ENCODE results near the gene SIT1.
A peak's percentile ranks its signal among the peaks of the same experiment; 100 is the strongest.
"Not testable (repeated sequence)": the region's sequence is repeated elsewhere in the genome, so short reads cannot be mapped to it uniquely, and the experiment has no call there.

Gene SIT1

GRCh38 chr9:35641478-35641877 lies 9.3 kb downstream of the SIT1 start:
- Mint-ChIP-seq H3K36me3 (ENCODE audit: low read depth) (peaks cover 24% of the 10 kb centered on the region), H3K4me1 (ENCODE audit: low read depth) (peaks cover 68% of the 10 kb centered on the region)
- not testable (repeated sequence) for H3K4me3 Mint-ChIP-seq, H3K27me3 Mint-ChIP-seq, H3K9me3 Mint-ChIP-seq, H3K27ac Mint-ChIP-seq
- peak; percentile 3 for DNase-seq

GRCh38 chr9:35640431-35640830 lies 10.3 kb downstream of the SIT1 start:
- H3K4me3 Mint-ChIP-seq, H3K27me3 Mint-ChIP-seq, H3K9me3 Mint-ChIP-seq, H3K27ac Mint-ChIP-seq: not testable (repeated sequence)
- Mint-ChIP-seq H3K4me1 (ENCODE audit: low read depth) (peaks cover 70% of the 10 kb centered on the region), H3K36me3 (ENCODE audit: low read depth) (peaks cover 19% of the 10 kb centered on the region)
- peak; percentile 18 for DNase-seq

GRCh38 chr9:35639631-35640030 lies 11.1 kb downstream of the SIT1 start:
- Mint-ChIP-seq H3K4me1 (ENCODE audit: low read depth) (peaks cover 73% of the 10 kb centered on the region), H3K27me3 (no peaks in the 10 kb centered on the region), H3K36me3 (ENCODE audit: low read depth) (peaks cover 18% of the 10 kb centered on the region), H3K9me3 (no peaks in the 10 kb centered on the region), H3K4me3 (peak overlapping the region; percentile 48), H3K27ac (peak overlapping the region; percentile 83)
- no peak for DNase-seq

- Mint-ChIP-seq H3K36me3 (ENCODE audit: low read depth) (peaks cover 14% of the 10 kb centered on the region), H3K4me1 (ENCODE audit: low read depth) (peaks cover 71% of the 10 kb centered on the region), H3K27ac (peak overlapping the region; percentile 83), H3K4me3 (peak overlapping the region; percentile 48)
- H3K27me3 Mint-ChIP-seq, H3K9me3 Mint-ChIP-seq, DNase-seq: not testable (repeated sequence)
Observed at GRCh38 chr9:35639225-35639624, 11.5 kb downstream of the SIT1 start.

- H3K4me3 Mint-ChIP-seq = peak overlapping the region; percentile 48
- not testable (repeated sequence) for H3K27me3 Mint-ChIP-seq, H3K9me3 Mint-ChIP-seq
- peaks cover 14% of the 10 kb centered on the region for H3K36me3 Mint-ChIP-seq (ENCODE audit: low read depth)
- peak; percentile 41 for DNase-seq
- H3K4me1 Mint-ChIP-seq (ENCODE audit: low read depth) = peaks cover 71% of the 10 kb centered on the region
- peak overlapping the region; percentile 77 for H3K27ac Mint-ChIP-seq
Observed at GRCh38 chr9:35638751-35639150, 12.0 kb downstream of the SIT1 start.

- peaks cover 63% of the 10 kb centered on the region for H3K4me1 Mint-ChIP-seq (ENCODE audit: low read depth)
- H3K9me3 Mint-ChIP-seq = not testable (repeated sequence)
- DNase-seq = peak; percentile 27
Observed at GRCh38 chr9:35637427-35637955, 13.2 kb downstream of the SIT1 start.

GRCh38 chr9:35636877-35637246 lies 13.9 kb downstream of the SIT1 start:
- not testable (repeated sequence) for H3K9me3 Mint-ChIP-seq; H3K27me3 Mint-ChIP-seq; DNase-seq; H3K36me3 Mint-ChIP-seq (ENCODE audit: low read depth); H3K4me3 Mint-ChIP-seq
- peak overlapping the region; percentile 18 for H3K27ac Mint-ChIP-seq
- H3K4me1 Mint-ChIP-seq (ENCODE audit: low read depth) = peaks cover 63% of the 10 kb centered on the region

More at GRCh38 chr9:35637427-35637955, 13.2 kb downstream of the SIT1 start:
- not testable (repeated sequence) for H3K36me3 Mint-ChIP-seq (ENCODE audit: low read depth); H3K27me3 Mint-ChIP-seq; H3K4me3 Mint-ChIP-seq
- peak overlapping the region; percentile 74 for H3K27ac Mint-ChIP-seq

GRCh38 chr9:35636135-35636876 lies 14.4 kb downstream of the SIT1 start:
- DNase-seq = peak; percentile 19
- no peak overlapping the region for H3K4me3 Mint-ChIP-seq
- H3K9me3 Mint-ChIP-seq = no peaks in the 10 kb centered on the region
- H3K27me3 Mint-ChIP-seq = no peaks in the 10 kb centered on the region
- H3K27ac Mint-ChIP-seq = peak overlapping the region; percentile 84
- peaks cover 9% of the 10 kb centered on the region for H3K36me3 Mint-ChIP-seq (ENCODE audit: low read depth)
- H3K4me1 Mint-ChIP-seq (ENCODE audit: low read depth) = peaks cover 59% of the 10 kb centered on the region

- Mint-ChIP-seq H3K27me3 (no peaks in the 10 kb centered on the region), H3K4me3 (no peak overlapping the region), H3K27ac (peak overlapping the region; percentile 84), H3K36me3 (ENCODE audit: low read depth) (peaks cover 5% of the 10 kb centered on the region), H3K4me1 (ENCODE audit: low read depth) (peaks cover 57% of the 10 kb centered on the region), H3K9me3 (no peaks in the 10 kb centered on the region)
- DNase-seq = peak; percentile 3
Observed at GRCh38 chr9:35635730-35636129, 15.0 kb downstream of the SIT1 start.

GRCh38 chr9:35629597-35629996 lies 21.1 kb downstream of the SIT1 start:
- H3K4me1 Mint-ChIP-seq (ENCODE audit: low read depth) = peaks cover 11% of the 10 kb centered on the region
- no peaks in the 10 kb centered on the region for H3K9me3 Mint-ChIP-seq
- H3K27ac Mint-ChIP-seq = no peak overlapping the region
- no peaks in the 10 kb centered on the region for H3K27me3 Mint-ChIP-seq
- H3K4me3 Mint-ChIP-seq = no peak overlapping the region
- DNase-seq = peak; percentile 9
- H3K36me3 Mint-ChIP-seq (ENCODE audit: low read depth) = no peaks in the 10 kb centered on the region

GRCh38 chr9:35628389-35628991 lies 22.2 kb downstream of the SIT1 start:
- H3K4me1 Mint-ChIP-seq (ENCODE audit: low read depth) = peaks cover 9% of the 10 kb centered on the region
- H3K27ac Mint-ChIP-seq = no peak overlapping the region
- DNase-seq = peak; percentile 22
- H3K36me3 Mint-ChIP-seq (ENCODE audit: low read depth) = no peaks in the 10 kb centered on the region
- H3K9me3 Mint-ChIP-seq = no peaks in the 10 kb centered on the region
- no peak overlapping the region for H3K4me3 Mint-ChIP-seq
- no peaks in the 10 kb centered on the region for H3K27me3 Mint-ChIP-seq

- H3K4me1 Mint-ChIP-seq (ENCODE audit: low read depth) = peaks cover 9% of the 10 kb centered on the region
- H3K9me3 Mint-ChIP-seq = no peaks in the 10 kb centered on the region
- no peak for DNase-seq
- H3K27ac Mint-ChIP-seq = no peak overlapping the region
- no peaks in the 10 kb centered on the region for H3K27me3 Mint-ChIP-seq
- no peaks in the 10 kb centered on the region for H3K36me3 Mint-ChIP-seq (ENCODE audit: low read depth)
- H3K4me3 Mint-ChIP-seq = no peak overlapping the region
Observed at GRCh38 chr9:35627575-35627974, 23.2 kb downstream of the SIT1 start.

GRCh38 chr9:35619800-35620158 lies 31.0 kb downstream of the SIT1 start:
- Mint-ChIP-seq H3K4me3 (no peak overlapping the region), H3K4me1 (ENCODE audit: low read depth) (peaks cover 46% of the 10 kb centered on the region), H3K36me3 (ENCODE audit: low read depth) (no peaks in the 10 kb centered on the region), H3K27me3 (no peaks in the 10 kb centered on the region), H3K9me3 (no peaks in the 10 kb centered on the region), H3K27ac (peak overlapping the region; percentile 89)
- no peak for DNase-seq

- no peaks in the 10 kb centered on the region for H3K36me3 Mint-ChIP-seq (ENCODE audit: low read depth)
- peak overlapping the region; percentile 89 for H3K27ac Mint-ChIP-seq
- H3K9me3 Mint-ChIP-seq = no peaks in the 10 kb centered on the region
- H3K27me3 Mint-ChIP-seq = no peaks in the 10 kb centered on the region
- H3K4me3 Mint-ChIP-seq = peak overlapping the region; percentile 37
- DNase-seq = peak; percentile 67
- H3K4me1 Mint-ChIP-seq (ENCODE audit: low read depth) = peaks cover 46% of the 10 kb centered on the region
Observed at GRCh38 chr9:35618854-35619799, 31.6 kb downstream of the SIT1 start.

Measured in activated T-cell treated with anti-CD3 and anti-CD28 coated beads, Interleukin-2, amount 50 U/mL, for 24 hours (primary cell).